Adrenal gland (tissue), 12 donors: Measurements from ENCODE around the gene CHM. TPM values are rescaled to one million over a fixed set of nuclear protein-coding genes. Genes with fewer than 3 reads are reported as not detected.

Source experiments
- DNase-seq, 7 donors: peaks; one replicate each; pipeline ENCODE4 v3.0.0-alpha.2; 2019 to 2020
- H3K27ac ChIP-seq, 5 donors: fragments of 200-600 bp; sonication (generic) in 4 of 5; 1 replicate in 3 of 5; 2 replicates in 2 of 5; pipeline versions ENCODE4 v1.5.1 to v1.8.0; 2016 to 2020; ENCODE audit warnings: mild to moderate bottlenecking in 1 of 5
- H3K27me3 ChIP-seq: fragments of 200-600 bp; 2 replicates; pipeline ENCODE4 v1.8.0; 2021
- H3K36me3 ChIP-seq, 2 donors: fragments of 200-600 bp; replicated peaks in 1 of 2; 1 replicate in 1 of 2; 2 replicates in 1 of 2; pipeline versions ENCODE4 v1.5.1 to v1.8.0; 2018 to 2022
- H3K4me1 ChIP-seq, 2 donors: fragments of 200-600 bp; replicated peaks in 1 of 2; 1 replicate in 1 of 2; 2 replicates in 1 of 2; pipeline versions ENCODE4 v1.5.1 to v1.8.0; 2018 to 2021
- H3K4me3 ChIP-seq, 4 donors: fragments of 200-600 bp; sonication (generic) in 3 of 4; one replicate each; pipeline ENCODE4 v1.5.1; 2016 to 2018
- H3K9me3 ChIP-seq, 3 donors: fragments of 200-600 bp; sonication (generic) in 1 of 3; replicated peaks in 1 of 3; 1 replicate in 2 of 3; 2 replicates in 1 of 3; pipeline versions ENCODE4 v1.5.1 to v1.8.0; 2016 to 2021
- CTCF ChIP-seq, 6 experiments: fragments of 450-650 bp in 4 of 6; fragments of 200-600 bp in 2 of 6; sonication (generic) in 1 of 6; IDR thresholded peaks; 1 replicate in 5 of 6; 2 replicates in 1 of 6; pipeline versions ENCODE4 v1.5.1 to v1.8.0; 2016 to 2021; ENCODE audit warnings: antibody characterized with exemption in 6 of 6, mild to moderate bottlenecking in 2 of 6, moderate library complexity in 1 of 6
- POLR2A ChIP-seq, 2 donors: fragments of 450-650 bp; IDR thresholded peaks; one replicate each; pipeline ENCODE4 v1.6.1; 2017; ENCODE audit warnings: antibody characterized with exemption in 2 of 2, mild to moderate bottlenecking in 2 of 2, moderate library complexity in 1 of 2
- WGBS, 4 donors: extraction: QIAGEN DNeasy Blood & Tissue Kit in 2 of 4; methylation state at CpG; one replicate each; pipeline versions ENCODE4 v1.1.5 to v1.1.7; 2013 to 2017; 5-methylcytosine and 5-hydroxymethylcytosine counted together
- intact Hi-C, 2 donors: fragments of 100-400 bp; cut with DNase I; formaldehyde crosslinking; loops; one replicate each; pipeline versions ENCODE4 v1.14.1 to v1.15.0; 2022 to 2023
- polyA plus RNA-seq, 3 donors: library from polyadenylated mRNA; stranded (reverse); fragments of 200-250 nt in 2 of 3; fragments of 350-450 nt in 1 of 3; fragmentation: Illumina TruSeq in 1 of 3; extraction: RNeasy Lipid Tissue Mini Kit (QIAGEN cat#74804) in 1 of 3; gene quantifications; one replicate each; pipeline ENCODE4 v1.2.3, GENCODE V29; 2013 to 2014
- total RNA-seq, 9 donors: library from RNA; depleted of rRNA in 4 of 9; stranded (reverse); fragments of >200 nt in 4 of 9; fragments of 120-200 nt in 1 of 9; fragmentation: NEBNext Ultra II Directional in 1 of 9; extraction: Animal tissue kit (Norgen Biotek cat#: 25700) in 1 of 9; gene quantifications; one replicate each; pipeline versions ENCODE4 v1.1.0 to v1.2.4, GENCODE V29; 2013 to 2023
- donor health status: healthy with polysubstance abuse.
- donor health status: Bipolar disorder and iron deficiency.
- donor health status: DM: yes; HTN: yes; CAD: no.
- donor health status: DM: no; HTN: no; CAD: no.
- donor health status: DM: no; HTN: no; CAD: no.
- donor health status: DM: yes; HTN: yes; CAD: no.

The CHM gene
- total and polyA plus RNA-seq, 12 donors: 12.6 to 48.8 (median 25.7) TPM

- 77 to 82% (median 78%) methylated on average over 5 of the region's 5 CpGs for WGBS, 4 donors
- no peak for TF ChIP-seq POLR2A (IDR thresholded peaks at IDR 0.05)
- H3K4me1 ChIP-seq: no peaks in the 10 kb centered on the region
Measured at GRCh38 chrX:85882601-85883000, 164.8 kb downstream of the CHM start.

GRCh38 chrX:85870585-85870984 lies 176.8 kb downstream of the CHM start:
- H3K4me1 ChIP-seq: no peaks in the 10 kb centered on the region
- TF ChIP-seq POLR2A (IDR thresholded peaks at IDR 0.05) (no peak), CTCF (IDR thresholded peaks at IDR 0.05) (no peak)
- H3K27me3 ChIP-seq: no peaks in the 10 kb centered on the region
- 83 to 96% (median 90%) methylated on average over 3 of the region's 3 CpGs for WGBS, 4 donors
- no peaks in the 10 kb centered on the region for H3K9me3 ChIP-seq
- no peak overlapping the region for H3K27ac ChIP-seq
- DNase-seq: no peak
- intact Hi-C loops: no loop called here
- no peak overlapping the region for H3K4me3 ChIP-seq
- no peaks in the 10 kb centered on the region for H3K36me3 ChIP-seq

More at GRCh38 chrX:85882601-85883000, 164.8 kb downstream of the CHM start:
- no peaks in the 10 kb centered on the region for H3K36me3 ChIP-seq
- no peak overlapping the region for H3K4me3 ChIP-seq
- no peaks in the 10 kb centered on the region for H3K9me3 ChIP-seq
- no peaks in the 10 kb centered on the region for H3K27me3 ChIP-seq
- H3K27ac ChIP-seq: no peak overlapping the region
- intact Hi-C loops: no loop called here
- DNase-seq: no peak

GRCh38 chrX:85865324-85865723 lies 182.0 kb downstream of the CHM start:
- Histone ChIP-seq H3K27me3 (no peaks in the 10 kb centered on the region), H3K27ac (no peak overlapping the region), H3K36me3 (no peaks in the 10 kb centered on the region), H3K4me1 (no peaks in the 10 kb centered on the region), H3K9me3 (no peaks in the 10 kb centered on the region), H3K4me3 (no peak overlapping the region)
- no peak for TF ChIP-seq CTCF (IDR thresholded peaks at IDR 0.05)
- no peak for DNase-seq
- intact Hi-C loops: no loop called here

GRCh38 chrX:85859426-85859825 lies 187.9 kb downstream of the CHM start:
- no peak overlapping the region for H3K27ac ChIP-seq
- no peak for TF ChIP-seq CTCF (IDR thresholded peaks at IDR 0.05)
- no peak for TF ChIP-seq POLR2A (IDR thresholded peaks at IDR 0.05)
- no peaks in the 10 kb centered on the region for H3K9me3 ChIP-seq
- intact Hi-C loops: no loop called here
- no peak for DNase-seq
- no peaks in the 10 kb centered on the region for H3K4me1 ChIP-seq
- no peak overlapping the region for H3K4me3 ChIP-seq
- no peaks in the 10 kb centered on the region for H3K27me3 ChIP-seq
- H3K36me3 ChIP-seq: no peaks in the 10 kb centered on the region

- no peaks in the 10 kb centered on the region for H3K4me1 ChIP-seq
- H3K27ac ChIP-seq: no peak overlapping the region
- DNase-seq: peak in 2 of 7 donors; percentile 1 to 47
- no peaks in the 10 kb centered on the region for H3K36me3 ChIP-seq
- no peaks in the 10 kb centered on the region for H3K27me3 ChIP-seq
- 34 to 83% (median 49%) methylated on average over 3 of the region's 3 CpGs for WGBS, 4 donors
- intact Hi-C loops: no loop called here
- no peaks in the 10 kb centered on the region for H3K9me3 ChIP-seq
- H3K4me3 ChIP-seq: no peak overlapping the region
- TF ChIP-seq POLR2A (IDR thresholded peaks at IDR 0.05): no peak
- peak in 1 of 6 experiments; percentile 24 for TF ChIP-seq CTCF (IDR thresholded peaks at IDR 0.05)
Measured at GRCh38 chrX:85851418-85851817, 195.9 kb downstream of the CHM start.
